Adipose tissue (tissue), 3 donors: Measurements from ENCODE around the gene EXOC3L2. TPM values are rescaled to one million over a fixed set of nuclear protein-coding genes. Genes with fewer than 3 reads are reported as not detected.
"Not testable (repeated sequence)": the region's sequence is repeated elsewhere in the genome, so short reads cannot be mapped to it uniquely, and the experiment has no call there.

ENCODE experiments used
- H3K27ac ChIP-seq: one replicate; pipeline ENCODE4 v1.5.1; 2013; ENCODE audit warnings: low read depth, low read length
- WGBS, 3 donors: extraction: QIAGEN DNeasy Blood & Tissue Kit; methylation state at CpG; one replicate each; pipeline ENCODE4 v1.1.7; 2013; 5-methylcytosine and 5-hydroxymethylcytosine counted together
- polyA plus RNA-seq, 3 donors: library from polyadenylated mRNA; stranded (reverse); fragments of 200-250 nt; gene quantifications; one replicate each; pipeline ENCODE4 v1.2.3, GENCODE V29; 2013
- donor health status: healthy with polysubstance abuse.
- donor health status: Bipolar disorder and iron deficiency.
- donor health status: healthy.

EXOC3L2 gene
- 1 to 10 TPM; 1.1 to 5.0 (median 1.7) TPM for polyA plus RNA-seq

DNA sequence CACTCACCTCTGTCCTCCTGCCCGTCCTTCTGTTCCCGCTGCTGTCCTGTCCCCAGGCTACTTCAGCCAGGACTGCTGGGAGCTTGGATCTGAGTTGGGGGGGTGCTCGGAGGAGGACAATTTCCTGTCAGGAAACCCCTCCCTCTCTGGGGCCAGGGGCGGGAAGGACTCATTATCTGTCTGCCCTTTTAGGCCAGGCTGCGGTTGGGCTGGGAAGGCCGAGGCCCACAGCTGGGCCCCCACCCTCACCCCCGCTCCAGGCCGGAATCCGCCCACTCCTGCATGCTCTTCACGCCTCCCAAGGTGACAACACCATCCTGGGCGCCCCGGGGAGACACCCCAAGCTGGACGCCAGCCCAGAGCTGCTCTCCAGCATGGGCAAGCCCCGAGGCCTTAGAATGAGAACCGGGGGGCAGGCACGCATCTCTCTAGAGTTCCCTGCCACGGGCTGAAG, at the start of gene EXOC3L2:
Gene EXOC3L2, minus strand, starts transcription at position 74 of the 454 bp plus-strand sequence. CDS start 6,362 bp downstream, outside the sequence.
- no peak within 1 kb of the TSS for H3K27ac ChIP-seq
- WGBS, 3 donors, result 31 to 60% (median 56%) methylated on average over 14 to 17 of the region's 17 CpGs

DNA sequence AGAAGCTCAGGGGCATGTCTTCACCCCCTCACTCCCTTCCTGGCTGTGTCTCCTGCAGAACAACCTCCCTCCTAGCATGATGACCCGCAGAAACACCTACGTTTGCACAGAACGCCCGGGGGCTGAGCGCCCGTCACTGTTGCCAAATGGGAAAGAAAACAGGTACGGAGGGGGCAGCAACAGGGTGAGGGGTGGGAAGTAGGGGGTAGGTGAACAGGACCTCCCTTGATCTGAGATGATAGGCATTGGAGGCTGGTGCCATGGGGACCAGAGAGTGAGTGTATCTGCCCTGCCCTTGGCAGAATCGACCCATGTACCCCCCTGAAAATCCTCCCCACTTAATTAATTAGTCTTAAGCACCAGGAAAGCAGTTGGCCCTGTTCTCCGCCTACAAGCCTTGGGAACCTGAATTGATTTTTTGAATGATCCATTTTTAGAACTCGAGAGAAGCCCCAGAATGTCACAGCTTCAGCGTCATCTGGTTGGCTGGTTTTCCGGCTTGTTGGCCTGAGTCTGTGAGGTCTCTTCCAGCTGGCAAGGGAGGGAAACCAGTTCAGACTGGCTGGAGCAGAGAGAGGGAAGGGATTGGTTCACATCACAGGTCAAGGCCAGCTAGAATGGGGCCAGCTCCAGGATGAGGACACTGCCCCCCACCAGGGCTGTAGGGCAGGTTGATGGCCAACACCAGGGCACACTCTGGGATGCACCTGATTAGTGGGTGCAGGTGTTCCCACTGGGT, 49.3 kb upstream of the EXOC3L2 start:
- 47 to 88% (median 85%) methylated on average over 12 of the region's 12 CpGs for WGBS, 3 donors
- no peak overlapping the region for H3K27ac ChIP-seq

DNA sequence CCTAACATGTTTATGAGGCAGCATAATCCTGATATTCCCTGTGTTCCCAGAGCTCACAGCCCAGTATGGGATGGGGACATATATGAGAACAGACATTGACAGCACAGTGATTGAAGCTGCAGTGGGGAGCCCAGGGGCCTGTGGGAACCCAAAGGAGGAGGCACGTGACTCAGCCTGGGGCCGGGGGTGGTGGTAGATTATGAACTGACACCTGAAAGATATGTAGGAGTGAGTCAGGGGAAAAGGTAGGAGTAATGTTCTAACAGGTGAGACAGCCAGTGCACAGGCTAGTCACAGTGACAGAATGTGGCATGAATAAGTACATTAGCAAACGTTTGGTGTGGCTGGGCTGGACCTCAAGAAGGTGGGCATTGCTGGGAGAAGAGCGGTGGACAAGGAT, 48.5 kb upstream of the EXOC3L2 start:
- H3K27ac ChIP-seq, result no peak overlapping the region
- WGBS, 3 donors, result 77 to 90% (median 80%) methylated on average over 4 of the region's 4 CpGs

DNA sequence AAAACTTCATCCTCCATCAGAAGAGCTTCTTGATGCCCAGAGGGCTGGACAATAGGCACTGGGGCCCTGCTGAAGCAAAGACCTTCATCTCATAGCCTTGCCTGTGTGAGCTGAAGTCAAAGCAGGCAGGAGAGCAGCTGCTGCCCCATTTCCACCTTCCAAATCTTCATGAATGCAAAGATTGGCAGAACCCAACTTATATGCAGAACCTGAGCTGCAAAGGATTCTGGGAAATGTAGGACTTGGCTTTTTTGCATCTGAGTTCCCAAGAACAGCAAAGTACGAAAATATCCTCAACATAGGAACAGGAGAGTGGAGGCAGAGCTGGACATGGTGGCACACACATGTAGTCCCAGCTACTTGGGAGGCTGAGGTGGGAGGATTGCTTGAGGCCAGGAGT, 46.6 kb upstream of the EXOC3L2 start:
- no peak overlapping the region for H3K27ac ChIP-seq
- WGBS, 3 donors, result 94 to 100% (median 96%) methylated on average over 1 of the region's 1 CpG

DNA sequence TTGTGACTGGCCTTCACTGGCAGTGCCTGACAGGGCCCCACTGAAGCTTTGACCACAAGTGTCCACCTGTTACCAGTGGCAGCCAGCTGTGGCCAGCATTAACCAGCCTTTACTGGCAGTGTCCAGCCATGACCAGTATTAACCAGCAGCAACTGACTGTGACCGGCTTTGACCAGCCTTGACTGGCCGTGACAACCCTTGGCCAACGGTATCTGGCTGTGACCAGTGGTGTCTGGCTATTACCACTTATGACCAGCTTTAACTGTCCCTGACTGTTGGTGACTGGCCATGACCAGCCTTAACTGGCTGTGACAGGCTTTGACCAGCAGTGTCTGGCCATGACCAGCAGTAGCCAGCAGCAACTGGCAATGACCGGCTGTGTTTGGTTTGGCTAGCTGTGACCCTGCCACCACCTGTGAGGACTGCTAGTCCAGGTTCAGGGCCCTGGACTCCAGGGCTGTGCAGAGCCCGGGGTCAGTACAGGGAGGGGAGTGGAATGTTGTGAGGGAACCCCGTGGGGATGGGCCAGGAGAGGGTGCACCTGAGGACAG, 45.2 kb upstream of the EXOC3L2 start:
- H3K27ac ChIP-seq, result no peak overlapping the region
- WGBS, 3 donors, result 90 to 98% (median 93%) methylated on average over 6 of the region's 6 CpGs

DNA sequence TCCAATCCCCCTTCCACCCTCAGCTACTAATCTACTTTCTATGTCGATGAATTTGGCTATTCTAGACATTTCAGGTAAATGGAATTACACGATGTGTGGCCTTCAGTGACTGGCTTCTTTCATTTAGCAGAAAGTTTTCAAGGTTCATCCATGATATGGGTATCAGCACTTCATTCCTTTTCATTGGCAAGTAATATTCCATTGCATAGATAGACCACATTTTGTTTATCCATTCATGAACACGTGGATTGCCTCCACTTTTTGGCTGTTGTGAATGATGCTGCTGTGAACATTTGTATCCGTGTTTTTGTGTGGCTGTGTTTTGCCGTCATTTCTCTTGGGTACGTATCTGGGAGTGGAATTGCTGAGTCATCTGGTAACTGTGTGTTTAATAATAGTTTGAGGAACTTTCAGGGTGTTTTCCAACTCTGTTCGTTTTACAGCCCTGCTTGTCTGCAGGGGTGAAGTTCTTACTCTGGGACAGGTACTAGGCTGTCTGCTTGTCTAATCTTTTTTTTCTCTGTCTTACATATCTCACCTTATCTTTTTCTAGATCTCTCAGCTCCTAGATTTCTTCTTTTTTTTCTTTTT, 38.3 kb upstream of the EXOC3L2 start:
- no peak overlapping the region for H3K27ac ChIP-seq
- WGBS, 3 donors, result 73 to 74% (median 74%) methylated on average over 7 of the region's 7 CpGs

DNA sequence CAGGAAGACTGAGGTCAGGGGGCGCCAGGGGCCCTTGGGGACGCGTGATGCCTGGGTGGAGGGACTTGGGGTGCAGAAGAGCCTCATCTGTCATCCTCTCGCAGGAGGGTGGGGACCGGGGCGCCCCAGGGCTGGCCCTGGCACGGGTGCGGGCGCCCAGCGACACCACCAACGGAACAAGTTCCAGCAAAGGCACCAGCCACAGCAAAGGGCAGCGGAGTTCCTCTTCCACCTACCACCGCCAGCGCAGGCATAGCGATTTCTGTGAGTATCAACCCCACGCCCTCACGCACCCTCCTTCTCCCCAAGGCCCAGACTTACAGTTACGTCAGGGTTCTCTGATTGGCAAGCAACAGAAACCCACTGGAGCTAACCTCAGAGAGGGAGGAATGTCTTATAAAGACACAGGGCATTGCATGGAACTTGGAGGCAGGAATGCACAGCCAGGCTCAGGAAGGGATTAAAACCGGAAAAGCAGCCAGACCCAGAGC, 35.3 kb upstream of the EXOC3L2 start:
- 89 to 91% (median 89%) methylated on average over 19 of the region's 19 CpGs for WGBS, 3 donors
- H3K27ac ChIP-seq, result no peak overlapping the region

DNA sequence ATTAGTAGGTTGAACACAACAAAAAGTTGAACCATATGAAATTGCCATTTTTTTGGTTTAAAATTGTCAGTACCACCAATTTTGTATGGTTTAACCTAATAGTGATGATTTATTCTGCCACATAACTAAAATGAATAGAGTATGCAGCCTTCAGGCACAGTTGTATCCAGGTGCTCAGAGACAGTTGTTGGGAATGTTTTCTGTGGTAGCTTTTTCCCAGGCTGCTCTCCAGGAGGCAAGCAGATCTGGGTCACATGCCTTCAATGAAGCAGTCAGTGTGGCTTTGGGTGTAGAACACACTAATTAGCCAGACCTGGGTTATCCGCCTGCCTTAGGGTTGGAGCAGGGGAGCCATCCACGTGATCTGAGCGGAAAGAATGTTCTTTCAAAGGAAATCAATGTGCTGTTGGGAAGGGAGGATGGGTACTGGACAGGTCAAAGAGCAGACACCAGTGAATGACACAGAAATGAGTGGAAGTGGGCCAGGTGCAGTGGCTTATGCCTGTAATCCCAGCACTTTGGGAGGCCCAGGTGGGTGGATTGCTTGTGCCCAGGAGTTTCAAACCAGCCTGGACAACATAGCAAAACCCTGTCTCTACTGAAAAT, 34.5 kb upstream of the EXOC3L2 start:
- H3K27ac ChIP-seq, result no peak overlapping the region
- WGBS, 3 donors, result 84 to 95% (median 93%) methylated on average over 3 of the region's 3 CpGs

DNA sequence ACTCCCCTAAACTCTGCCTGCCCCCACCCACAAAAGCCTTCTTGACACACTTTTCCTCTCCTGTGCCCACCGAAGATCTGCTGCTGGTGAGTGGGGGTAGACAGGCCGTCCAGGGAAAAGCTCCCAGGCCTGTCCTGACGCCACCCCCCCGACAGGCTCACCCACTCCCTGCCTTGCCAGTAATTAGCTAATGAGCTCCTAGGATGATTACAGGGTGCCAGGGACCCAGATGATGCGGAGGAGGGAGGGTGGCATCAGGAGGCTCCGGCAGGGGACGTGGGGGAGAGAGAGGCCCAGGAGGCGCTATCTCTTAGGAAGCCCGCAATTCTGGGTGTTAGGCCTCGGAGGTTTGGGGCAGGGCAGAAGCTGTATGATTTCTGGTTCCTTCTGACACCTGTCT, 32.9 kb upstream of the EXOC3L2 start:
- WGBS, 3 donors, result 89 to 95% (median 92%) methylated on average over 10 of the region's 10 CpGs
- H3K27ac ChIP-seq, result no peak overlapping the region

DNA sequence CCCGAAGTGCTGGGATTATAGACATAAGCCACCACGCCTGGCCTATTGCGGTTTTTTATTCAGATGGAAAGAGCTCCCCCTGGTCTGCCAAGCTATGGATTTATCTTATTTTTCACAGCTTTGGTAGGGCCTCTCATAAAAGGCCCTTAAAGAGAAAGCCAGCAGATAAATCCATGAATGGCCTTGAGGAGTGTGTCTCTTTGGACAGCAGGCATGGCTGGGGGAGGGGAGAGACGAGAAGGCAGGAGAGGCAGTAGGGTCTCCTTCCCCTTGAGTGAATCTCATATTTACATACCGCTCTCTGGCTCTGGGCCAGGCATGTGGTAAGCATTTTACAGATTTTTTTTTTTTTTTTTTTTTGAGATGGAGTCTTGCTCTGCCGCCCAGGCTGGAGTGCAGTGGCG, 31.1 kb upstream of the EXOC3L2 start:
- H3K27ac ChIP-seq, result no peak overlapping the region
- 61 to 80% (median 72%) methylated on average over 5 to 6 of the region's 7 CpGs for WGBS, 3 donors

DNA sequence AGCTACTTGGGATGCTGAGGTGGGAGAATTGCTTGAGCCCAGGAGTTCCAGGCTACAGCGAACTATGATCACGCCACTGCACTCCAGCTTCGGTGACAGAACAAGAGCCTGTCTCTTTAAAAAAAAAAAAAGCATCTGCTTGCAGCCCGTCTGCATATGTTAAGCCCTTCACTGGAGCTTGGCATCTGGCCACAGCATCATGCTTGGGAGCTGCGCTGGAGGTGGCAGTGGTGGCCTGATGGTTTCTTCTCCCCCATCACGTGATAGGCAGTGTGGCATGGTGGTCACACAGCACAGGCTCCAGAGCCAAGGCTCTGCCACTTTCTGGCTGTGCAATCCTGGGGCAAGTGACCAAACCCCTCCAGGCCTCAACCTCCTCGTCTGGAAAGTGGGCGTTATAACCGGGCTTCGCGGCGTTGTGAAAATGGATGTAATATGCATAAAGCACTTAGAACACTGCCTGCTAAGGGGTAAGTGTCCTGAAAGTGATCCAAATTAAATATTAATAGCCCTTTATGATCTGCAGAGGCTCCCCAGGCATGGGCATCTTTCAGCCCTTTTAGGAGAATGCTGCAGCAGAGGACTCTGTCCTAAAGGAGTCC, 30.3 kb upstream of the EXOC3L2 start:
- H3K27ac ChIP-seq, result no peak overlapping the region
- WGBS, 3 donors, result 81 to 86% (median 84%) methylated on average over 12 of the region's 12 CpGs

DNA sequence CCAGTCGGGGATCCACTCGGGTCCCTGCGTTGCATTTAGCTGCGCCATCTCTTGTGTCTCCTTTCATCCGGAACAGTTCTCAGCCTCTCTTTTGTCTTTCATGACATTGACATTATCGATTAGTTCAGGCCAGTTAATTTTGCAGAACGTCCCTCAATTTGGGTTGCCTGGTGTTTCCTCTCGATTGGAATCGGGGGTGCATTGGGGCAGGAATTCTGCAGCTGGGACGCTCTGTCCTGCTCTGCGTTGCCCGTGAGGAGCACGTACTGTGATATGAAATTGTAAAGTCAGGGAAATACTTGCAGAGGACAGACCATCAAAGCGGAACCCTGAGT, 28.3 kb upstream of the EXOC3L2 start:
- 80 to 82% (median 82%) methylated on average over 14 of the region's 14 CpGs for WGBS, 3 donors
- H3K27ac ChIP-seq, result no peak overlapping the region

DNA sequence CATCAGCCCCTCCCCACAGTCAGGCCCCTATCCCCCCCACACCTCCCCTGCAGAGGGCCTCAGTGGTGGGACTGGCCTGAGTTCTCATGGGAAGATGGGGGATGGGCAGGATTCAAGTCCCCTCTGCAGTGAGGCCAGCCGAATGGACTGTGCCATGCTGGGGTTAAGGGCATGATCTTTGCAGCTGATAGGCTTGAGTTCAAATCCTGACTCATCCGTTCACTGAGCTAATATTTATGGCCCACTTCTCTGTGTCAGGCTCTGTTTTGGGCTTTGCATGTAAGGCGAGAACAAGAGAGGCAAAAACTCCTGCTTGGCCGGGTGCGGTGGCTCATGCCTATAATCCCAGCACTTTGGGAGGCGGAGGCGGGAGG, 26.5 kb upstream of the EXOC3L2 start:
- H3K27ac ChIP-seq, result no peak overlapping the region
- 77 to 81% (median 78%) methylated on average over 7 of the region's 7 CpGs for WGBS, 3 donors

DNA sequence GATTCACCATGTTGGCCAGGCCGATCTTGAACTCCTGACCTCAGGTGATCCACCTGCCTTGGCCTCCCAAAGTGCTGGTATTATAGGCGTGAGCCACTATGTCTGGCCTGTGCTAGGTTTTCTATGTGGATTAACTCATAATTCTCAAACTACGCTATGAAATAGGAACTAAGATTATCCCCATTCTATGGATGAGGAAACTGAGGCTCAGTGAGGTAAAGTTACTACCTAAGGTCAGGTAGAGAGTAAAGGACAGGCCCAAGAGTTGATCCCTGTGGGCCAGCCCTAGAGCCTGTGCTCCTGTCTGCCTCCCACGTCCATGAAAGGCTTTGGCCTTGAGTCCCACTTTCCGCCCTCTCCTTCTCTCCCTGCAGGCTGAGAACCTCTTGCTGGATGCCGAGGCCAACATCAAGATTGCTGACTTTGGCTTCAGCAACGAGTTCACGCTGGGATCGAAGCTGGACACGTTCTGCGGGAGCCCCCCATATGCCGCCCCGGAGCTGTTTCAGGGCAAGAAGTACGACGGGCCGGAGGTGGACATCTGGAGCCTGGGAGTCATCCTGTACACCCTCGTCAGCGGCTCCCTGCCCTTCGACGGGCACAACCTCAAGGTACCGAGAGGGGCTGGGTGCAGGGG, 26.0 kb upstream of the EXOC3L2 start:
- no peak overlapping the region for H3K27ac ChIP-seq
- 87 to 91% (median 90%) methylated on average over 21 of the region's 21 CpGs for WGBS, 3 donors

DNA sequence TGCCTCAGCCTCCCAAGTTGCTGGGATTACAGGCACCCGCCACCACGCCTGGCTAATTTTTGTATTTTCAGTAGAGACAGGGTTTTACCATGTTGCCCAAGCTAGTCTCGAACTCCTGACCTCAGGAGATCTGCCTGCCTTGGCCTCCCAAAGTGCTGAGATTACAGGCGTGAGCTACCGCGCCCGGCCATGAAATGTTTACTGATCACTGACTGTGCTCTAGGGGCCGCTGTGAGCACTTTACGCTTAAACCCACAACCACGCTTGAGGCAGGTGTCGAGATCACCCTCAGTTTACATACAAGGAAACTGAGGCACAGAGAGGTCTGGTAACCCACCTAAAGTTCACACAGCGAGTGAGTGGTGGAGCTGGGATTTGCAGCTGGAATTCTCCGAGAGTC, 24.7 kb upstream of the EXOC3L2 start:
- not testable (repeated sequence) for H3K27ac ChIP-seq
- 91 to 97% (median 96%) methylated on average over 13 of the region's 13 CpGs for WGBS, 3 donors

DNA sequence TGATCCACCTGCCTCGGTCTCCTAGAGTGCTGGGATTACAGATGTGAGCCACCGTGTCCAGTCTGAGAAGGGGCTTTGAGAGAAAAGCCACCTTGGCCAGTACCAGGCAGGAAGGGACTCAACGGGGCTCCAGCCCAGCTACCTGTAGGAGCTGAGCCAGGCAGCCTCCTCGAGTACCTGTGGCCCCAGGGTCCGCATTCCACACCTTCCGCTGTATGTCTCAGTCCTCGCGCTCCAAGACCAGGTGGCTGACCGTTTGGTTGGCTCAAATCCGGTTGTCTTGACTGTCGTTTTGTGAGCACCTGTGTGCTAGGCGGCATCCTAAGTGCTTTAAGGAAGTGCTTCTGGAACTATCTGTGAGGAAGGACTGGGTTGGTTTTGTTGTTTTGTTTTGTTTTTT, 22.1 kb upstream of the EXOC3L2 start:
- WGBS, 3 donors, result 88 to 95% (median 94%) methylated on average over 12 of the region's 12 CpGs

DNA sequence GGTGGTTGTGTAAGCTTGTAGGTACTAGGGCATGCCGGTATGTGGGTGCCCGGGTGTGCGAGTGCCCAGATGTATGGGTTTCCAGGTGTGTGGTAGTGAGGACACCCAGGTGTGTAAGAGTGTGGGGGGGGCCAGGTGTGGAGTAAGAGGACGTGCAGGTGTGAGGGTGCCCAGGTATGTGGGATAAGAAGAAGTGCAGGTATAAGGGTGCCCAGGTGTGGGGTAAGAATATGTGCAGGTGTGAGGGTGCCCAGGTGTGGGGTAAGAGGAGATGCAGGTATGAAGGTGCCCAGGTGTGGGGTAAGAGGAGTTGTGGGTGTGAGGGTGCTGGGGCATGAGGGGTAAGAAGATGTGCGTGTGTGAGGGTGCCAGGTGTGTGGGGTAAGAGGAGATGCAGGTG, 20.2 kb upstream of the EXOC3L2 start:
- WGBS, 3 donors, result 90 to 91% (median 91%) methylated on average over 5 of the region's 5 CpGs
- no peak overlapping the region for H3K27ac ChIP-seq

More for the DNA sequence above, 22.1 kb upstream of the EXOC3L2 start:
- H3K27ac ChIP-seq, result no peak overlapping the region

DNA sequence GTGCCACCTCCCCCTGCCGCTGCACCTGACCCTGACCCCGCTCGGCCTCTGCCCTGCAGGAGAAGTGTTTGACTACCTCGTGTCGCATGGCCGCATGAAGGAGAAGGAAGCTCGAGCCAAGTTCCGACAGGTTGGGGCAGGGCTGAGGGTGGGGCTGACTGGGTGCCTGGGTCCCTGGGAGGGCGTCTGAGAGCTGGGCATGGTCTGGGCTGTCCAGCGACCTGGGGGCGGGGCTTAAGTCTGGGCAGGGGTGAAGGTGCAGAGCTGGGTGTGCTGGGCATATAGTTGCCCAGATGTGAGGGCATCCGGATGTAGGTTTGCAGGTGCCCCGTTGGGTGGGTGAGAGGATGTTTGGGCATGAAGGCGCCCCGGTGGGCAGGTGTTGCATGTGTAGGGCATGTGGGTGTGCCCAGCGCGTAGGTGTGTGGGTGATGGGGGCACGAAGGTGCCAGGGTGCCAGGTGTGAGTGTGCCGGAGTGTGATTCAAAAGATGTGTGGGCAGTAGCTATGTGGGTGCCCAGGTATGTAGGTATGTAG, 19.6 kb upstream of the EXOC3L2 start:
- 91 to 93% (median 93%) methylated on average over 19 of the region's 19 CpGs for WGBS, 3 donors
- H3K27ac ChIP-seq, result no peak overlapping the region
